Femur (tissue), 1 donor: Measurements from ENCODE around the gene KBTBD7.
A peak's percentile ranks its signal among the peaks of the same experiment; 100 is the strongest.

Experiments used
- DNase-seq: peaks from one replicate; pipeline ENCODE4 v3.0.0-alpha.2; 2017

The KBTBD7 gene

GRCh38 chr13:41193919-41194824, at the start of gene KBTBD7:
Gene KBTBD7, minus strand, starts transcription at chr13:41194569. Its CDS starts 312 bp downstream, at chr13:41194257.
- peak; percentile 96 for DNase-seq

- no peak for DNase-seq
Observed at GRCh38 chr13:41241626-41242025, 47.3 kb upstream of the KBTBD7 start.

GRCh38 chr13:41236369-41236768, 42.0 kb upstream of the KBTBD7 start:
- DNase-seq = no peak

- DNase-seq = no peak
Observed at GRCh38 chr13:41232578-41233480, 38.5 kb upstream of the KBTBD7 start.

GRCh38 chr13:41231786-41232185, 37.4 kb upstream of the KBTBD7 start:
- DNase-seq = no peak

GRCh38 chr13:41231025-41231677, 36.8 kb upstream of the KBTBD7 start:
- DNase-seq = no peak

GRCh38 chr13:41229356-41229755, 35.0 kb upstream of the KBTBD7 start:
- DNase-seq = no peak

GRCh38 chr13:41224113-41225110, 30.0 kb upstream of the KBTBD7 start:
- no peak for DNase-seq

GRCh38 chr13:41222259-41222852, 28.0 kb upstream of the KBTBD7 start:
- peak; percentile 37 for DNase-seq

GRCh38 chr13:41220401-41220800, 26.0 kb upstream of the KBTBD7 start:
- no peak for DNase-seq

- no peak for DNase-seq
Observed at GRCh38 chr13:41216160-41216559, 21.8 kb upstream of the KBTBD7 start.

GRCh38 chr13:41213919-41214318, 19.6 kb upstream of the KBTBD7 start:
- no peak for DNase-seq

- no peak for DNase-seq
Observed at GRCh38 chr13:41213316-41213715, 18.9 kb upstream of the KBTBD7 start.

- no peak for DNase-seq
Observed at GRCh38 chr13:41212881-41213280, 18.5 kb upstream of the KBTBD7 start.

GRCh38 chr13:41211062-41211461, 16.7 kb upstream of the KBTBD7 start:
- DNase-seq = no peak

GRCh38 chr13:41206467-41206866, 12.1 kb upstream of the KBTBD7 start:
- no peak for DNase-seq

- DNase-seq = no peak
Observed at GRCh38 chr13:41203810-41204209, 9.4 kb upstream of the KBTBD7 start.

GRCh38 chr13:41200126-41200525, 5.8 kb upstream of the KBTBD7 start:
- no peak for DNase-seq

- DNase-seq = no peak
Observed at GRCh38 chr13:41199526-41199925, 5.2 kb upstream of the KBTBD7 start.

GRCh38 chr13:41199079-41199478, 4.7 kb upstream of the KBTBD7 start:
- no peak for DNase-seq

- DNase-seq = no peak
Observed at GRCh38 chr13:41196620-41197019, 2.3 kb upstream of the KBTBD7 start.
